Neural progenitor cell (in vitro differentiated cells): ENCODE data around the gene AK8.

ENCODE experiments used
- EZH2 ChIP-seq: fragments of 200-600 bp; sonication (generic); IDR thresholded peaks from 2 replicates; pipeline ENCODE4 v1.6.1; 2017; ENCODE audit warnings: antibody characterized with exemption, mild to moderate bottlenecking, moderate library complexity
- EZH2phosphoT487 ChIP-seq: fragments of 200-600 bp; sonication (generic); IDR thresholded peaks from 2 replicates; pipeline ENCODE4 v1.6.1; 2017; ENCODE audit warnings: antibody characterized with exemption
- TF ChIP-seq, protein P1 (sequence below): fragments of 200-600 bp; sonication (generic); IDR thresholded peaks from 2 replicates; pipeline ENCODE4 v1.5.1; 2017; ENCODE audit warnings: antibody characterized with exemption, mild to moderate bottlenecking

DNA sequence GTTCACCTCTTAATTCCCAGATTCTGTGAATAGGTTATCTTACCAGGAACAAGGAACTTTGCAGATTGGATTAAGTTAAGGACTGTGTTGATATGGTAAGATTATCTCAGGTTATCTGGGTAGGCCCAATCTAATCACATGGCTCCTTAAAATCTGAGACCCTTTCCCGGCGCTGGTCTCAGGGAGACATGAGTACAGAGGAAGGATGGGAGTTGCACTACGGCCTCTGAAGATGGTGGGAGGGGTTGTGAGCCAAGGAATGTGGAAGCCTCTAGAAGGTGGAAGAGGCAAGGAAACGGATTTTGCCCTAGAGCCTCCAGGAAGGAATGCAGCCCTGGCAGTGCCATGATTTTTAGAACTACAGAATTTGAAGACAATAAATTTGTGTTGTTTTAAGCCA is 95.1 kb downstream of the AK8 start:
- TF ChIP-seq, protein P1, sequence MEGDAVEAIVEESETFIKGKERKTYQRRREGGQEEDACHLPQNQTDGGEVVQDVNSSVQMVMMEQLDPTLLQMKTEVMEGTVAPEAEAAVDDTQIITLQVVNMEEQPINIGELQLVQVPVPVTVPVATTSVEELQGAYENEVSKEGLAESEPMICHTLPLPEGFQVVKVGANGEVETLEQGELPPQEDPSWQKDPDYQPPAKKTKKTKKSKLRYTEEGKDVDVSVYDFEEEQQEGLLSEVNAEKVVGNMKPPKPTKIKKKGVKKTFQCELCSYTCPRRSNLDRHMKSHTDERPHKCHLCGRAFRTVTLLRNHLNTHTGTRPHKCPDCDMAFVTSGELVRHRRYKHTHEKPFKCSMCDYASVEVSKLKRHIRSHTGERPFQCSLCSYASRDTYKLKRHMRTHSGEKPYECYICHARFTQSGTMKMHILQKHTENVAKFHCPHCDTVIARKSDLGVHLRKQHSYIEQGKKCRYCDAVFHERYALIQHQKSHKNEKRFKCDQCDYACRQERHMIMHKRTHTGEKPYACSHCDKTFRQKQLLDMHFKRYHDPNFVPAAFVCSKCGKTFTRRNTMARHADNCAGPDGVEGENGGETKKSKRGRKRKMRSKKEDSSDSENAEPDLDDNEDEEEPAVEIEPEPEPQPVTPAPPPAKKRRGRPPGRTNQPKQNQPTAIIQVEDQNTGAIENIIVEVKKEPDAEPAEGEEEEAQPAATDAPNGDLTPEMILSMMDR = no peak
- TF ChIP-seq EZH2 (no peak), EZH2phosphoT487 (no peak)
